Choroid plexus epithelial cell (primary cell): Measurements from ENCODE around the gene DDX46.

ENCODE experiments used
- DNase-seq: peaks from one replicate; pipeline ENCODE4 v3.0.0-alpha.2; 2010; ENCODE audit warnings: low read depth
- H3K4me3 ChIP-seq: 2 replicates; pipeline ENCODE4 v1.5.1; 2011; ENCODE audit warnings: low read depth, mild to moderate bottlenecking, control low read depth, low read length, moderate library complexity
- TF ChIP-seq, protein P1 (sequence below): conservative IDR thresholded peaks from 2 replicates; pipeline ENCODE4 v1.5.1; 2011; ENCODE audit warnings: low read depth, mild to moderate bottlenecking, control low read depth, inconsistent platforms, low read length, moderate library complexity

The DDX46 gene

DNA sequence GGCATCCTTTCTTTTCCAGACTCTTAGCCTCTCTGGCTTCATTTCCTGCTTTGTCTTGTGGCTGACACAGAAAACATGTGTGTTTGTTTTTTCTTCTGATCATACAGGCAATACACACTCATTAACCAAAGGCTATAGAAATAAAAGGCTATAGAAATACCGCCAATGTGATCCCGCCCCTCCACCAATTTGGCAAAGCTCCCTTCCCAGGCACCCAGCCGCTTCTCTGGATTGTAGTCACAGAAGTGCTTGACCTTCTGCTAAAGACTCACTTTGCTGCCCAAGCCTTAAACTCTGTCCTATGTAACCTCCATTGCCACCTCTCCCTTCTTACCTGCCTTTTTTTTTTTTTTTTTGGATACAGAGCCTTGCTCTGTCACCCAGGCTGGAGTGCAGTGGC, 120.9 kb downstream of the DDX46 start:
- TF ChIP-seq, protein P1, sequence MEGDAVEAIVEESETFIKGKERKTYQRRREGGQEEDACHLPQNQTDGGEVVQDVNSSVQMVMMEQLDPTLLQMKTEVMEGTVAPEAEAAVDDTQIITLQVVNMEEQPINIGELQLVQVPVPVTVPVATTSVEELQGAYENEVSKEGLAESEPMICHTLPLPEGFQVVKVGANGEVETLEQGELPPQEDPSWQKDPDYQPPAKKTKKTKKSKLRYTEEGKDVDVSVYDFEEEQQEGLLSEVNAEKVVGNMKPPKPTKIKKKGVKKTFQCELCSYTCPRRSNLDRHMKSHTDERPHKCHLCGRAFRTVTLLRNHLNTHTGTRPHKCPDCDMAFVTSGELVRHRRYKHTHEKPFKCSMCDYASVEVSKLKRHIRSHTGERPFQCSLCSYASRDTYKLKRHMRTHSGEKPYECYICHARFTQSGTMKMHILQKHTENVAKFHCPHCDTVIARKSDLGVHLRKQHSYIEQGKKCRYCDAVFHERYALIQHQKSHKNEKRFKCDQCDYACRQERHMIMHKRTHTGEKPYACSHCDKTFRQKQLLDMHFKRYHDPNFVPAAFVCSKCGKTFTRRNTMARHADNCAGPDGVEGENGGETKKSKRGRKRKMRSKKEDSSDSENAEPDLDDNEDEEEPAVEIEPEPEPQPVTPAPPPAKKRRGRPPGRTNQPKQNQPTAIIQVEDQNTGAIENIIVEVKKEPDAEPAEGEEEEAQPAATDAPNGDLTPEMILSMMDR = no peak
- no peak for DNase-seq
- no peak overlapping the region for H3K4me3 ChIP-seq
